Esophagus squamous epithelium (tissue), 4 donors: ENCODE data around the gene RCSD1.

Source experiments
- POLR2A ChIP-seq, 4 donors: fragments of 450-650 bp; IDR thresholded peaks; one replicate each; pipeline ENCODE4 v1.6.1; 2017; ENCODE audit warnings: antibody characterized with exemption in 4 of 4, mild to moderate bottlenecking in 4 of 4, moderate library complexity in 3 of 4
- TF ChIP-seq, protein P1 (sequence below), 6 experiments: fragments of 450-650 bp in 4 of 6; fragments of 200-600 bp in 2 of 6; sonication (generic) in 2 of 6; IDR thresholded peaks; one replicate each; pipeline ENCODE4 v1.5.1; 2016 to 2019; ENCODE audit warnings: antibody characterized with exemption in 6 of 6, mild to moderate bottlenecking in 4 of 6, moderate library complexity in 4 of 6

DNA sequence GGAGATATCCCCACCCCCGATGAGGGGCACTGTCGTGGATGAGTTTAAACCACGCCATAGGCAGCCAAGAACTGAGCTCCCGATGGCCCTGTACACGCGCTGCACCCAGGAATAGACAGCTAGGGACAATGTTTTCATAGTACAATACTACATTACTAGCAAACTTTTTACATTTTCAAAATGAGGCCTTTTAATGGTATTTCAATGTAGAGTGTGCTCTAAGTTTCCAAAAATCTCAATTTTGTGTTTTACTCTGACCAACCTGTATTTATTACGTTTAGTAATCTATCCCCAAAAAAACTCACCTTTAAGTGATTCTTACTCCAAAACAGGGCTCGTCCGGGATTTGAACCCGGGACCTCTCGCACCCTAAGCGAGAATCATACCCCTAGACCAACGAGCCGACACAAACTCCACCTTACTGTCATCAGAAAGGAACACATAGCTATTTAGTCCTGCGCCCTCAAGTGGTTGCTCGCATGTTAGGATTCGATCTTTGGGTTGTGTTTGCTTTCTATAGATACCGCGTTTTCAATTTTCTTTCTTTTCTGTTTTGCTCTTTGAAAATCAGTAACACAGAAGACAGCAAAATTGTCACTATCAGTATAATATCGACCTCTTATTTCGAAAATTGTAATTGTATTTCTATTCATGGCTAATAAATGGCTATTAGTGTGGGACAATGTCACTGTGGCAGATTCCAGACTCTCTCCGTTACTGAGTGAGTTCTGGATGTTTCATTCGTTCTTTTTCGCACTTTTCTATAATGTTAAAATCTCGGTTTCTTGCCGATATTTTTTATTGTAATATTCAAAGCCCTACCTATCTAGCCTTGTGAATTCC is 85.3 kb downstream of the RCSD1 start:
- TF ChIP-seq, protein P1, sequence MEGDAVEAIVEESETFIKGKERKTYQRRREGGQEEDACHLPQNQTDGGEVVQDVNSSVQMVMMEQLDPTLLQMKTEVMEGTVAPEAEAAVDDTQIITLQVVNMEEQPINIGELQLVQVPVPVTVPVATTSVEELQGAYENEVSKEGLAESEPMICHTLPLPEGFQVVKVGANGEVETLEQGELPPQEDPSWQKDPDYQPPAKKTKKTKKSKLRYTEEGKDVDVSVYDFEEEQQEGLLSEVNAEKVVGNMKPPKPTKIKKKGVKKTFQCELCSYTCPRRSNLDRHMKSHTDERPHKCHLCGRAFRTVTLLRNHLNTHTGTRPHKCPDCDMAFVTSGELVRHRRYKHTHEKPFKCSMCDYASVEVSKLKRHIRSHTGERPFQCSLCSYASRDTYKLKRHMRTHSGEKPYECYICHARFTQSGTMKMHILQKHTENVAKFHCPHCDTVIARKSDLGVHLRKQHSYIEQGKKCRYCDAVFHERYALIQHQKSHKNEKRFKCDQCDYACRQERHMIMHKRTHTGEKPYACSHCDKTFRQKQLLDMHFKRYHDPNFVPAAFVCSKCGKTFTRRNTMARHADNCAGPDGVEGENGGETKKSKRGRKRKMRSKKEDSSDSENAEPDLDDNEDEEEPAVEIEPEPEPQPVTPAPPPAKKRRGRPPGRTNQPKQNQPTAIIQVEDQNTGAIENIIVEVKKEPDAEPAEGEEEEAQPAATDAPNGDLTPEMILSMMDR (IDR thresholded peaks at IDR 0.05): peak; percentile 72 to 95 (median 82)
- peak in 1 of 4 donors; percentile 22 for TF ChIP-seq POLR2A (IDR thresholded peaks at IDR 0.05)
